Activated CD4-positive, alpha-beta T cell treated with anti-CD3 and anti-CD28 coated beads, Interleukin-2, Interleukin-6, amounts not matched to agents 100 ng/mL and 50 ng/mL, durations not matched to agents 16 hours and 8 hours (primary cell): ENCODE measurements around the gene DISP2.

Experiments used
- DNase-seq: peaks from one replicate; pipeline ENCODE4 v3.0.0-alpha.2; 2020

The DISP2 gene

DNA sequence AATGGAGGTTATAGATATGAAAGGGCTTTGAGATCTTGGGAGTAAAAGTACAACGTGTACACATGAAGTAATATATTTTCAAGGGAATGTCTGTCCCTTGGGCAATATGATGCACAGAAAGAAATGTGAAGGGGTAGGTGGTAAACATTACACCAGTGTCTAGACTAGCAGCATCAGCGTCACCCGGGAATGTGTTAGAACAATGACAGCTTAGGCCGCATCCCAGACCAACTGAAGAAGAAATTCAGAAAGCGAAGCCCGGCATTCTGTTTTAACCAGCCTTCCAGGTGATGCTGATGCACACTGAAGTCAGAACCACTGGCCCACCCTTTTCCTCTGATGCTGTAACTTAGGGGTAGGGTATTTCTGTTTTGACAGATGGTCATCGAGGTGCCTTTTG is 28.2 kb upstream of the DISP2 start:
- no peak for DNase-seq

DNA sequence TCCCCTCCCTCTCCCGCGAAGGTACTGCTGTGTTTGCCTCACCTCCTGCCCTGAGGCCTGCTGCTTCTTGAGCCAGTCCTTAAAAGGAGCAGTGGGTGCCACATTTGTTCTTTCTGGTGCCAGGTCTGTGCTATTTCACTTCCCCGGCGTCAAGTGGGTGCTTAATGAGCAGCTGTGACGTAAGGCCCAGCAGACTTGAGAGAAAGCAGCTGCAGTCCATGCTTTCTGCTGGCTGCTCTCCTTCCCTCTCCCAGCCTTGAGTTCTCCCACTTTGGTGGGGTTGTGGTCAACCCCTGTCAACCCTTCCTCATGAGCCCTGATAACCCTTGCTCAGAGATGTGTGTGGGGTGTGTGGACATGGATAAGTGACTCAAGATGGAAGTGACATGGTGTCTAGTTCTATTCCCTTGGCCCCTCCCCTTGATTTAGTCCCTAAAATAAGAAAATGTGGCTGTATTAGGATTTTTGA is 27.6 kb upstream of the DISP2 start:
- DNase-seq = no peak

DNA sequence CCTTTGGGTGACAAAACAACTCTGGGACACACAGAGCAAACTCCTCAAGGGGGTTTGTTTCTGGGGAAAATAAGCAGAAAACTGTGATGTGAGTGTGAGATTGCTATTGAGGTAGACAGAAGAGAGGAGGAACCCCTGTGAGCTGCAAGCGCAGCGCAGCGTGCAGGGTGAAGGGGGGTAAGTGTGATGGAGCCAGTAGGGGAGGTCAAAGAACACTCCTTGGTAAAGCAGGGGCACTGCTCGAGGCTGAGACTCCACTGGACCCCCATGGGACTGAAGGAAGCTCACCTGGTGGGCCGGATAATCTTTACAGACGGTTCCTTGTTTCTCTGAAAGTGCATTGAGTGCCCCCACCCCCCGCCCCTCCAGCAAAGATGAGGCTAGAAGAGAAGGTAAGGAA is 27.0 kb upstream of the DISP2 start:
- no peak for DNase-seq

DNA sequence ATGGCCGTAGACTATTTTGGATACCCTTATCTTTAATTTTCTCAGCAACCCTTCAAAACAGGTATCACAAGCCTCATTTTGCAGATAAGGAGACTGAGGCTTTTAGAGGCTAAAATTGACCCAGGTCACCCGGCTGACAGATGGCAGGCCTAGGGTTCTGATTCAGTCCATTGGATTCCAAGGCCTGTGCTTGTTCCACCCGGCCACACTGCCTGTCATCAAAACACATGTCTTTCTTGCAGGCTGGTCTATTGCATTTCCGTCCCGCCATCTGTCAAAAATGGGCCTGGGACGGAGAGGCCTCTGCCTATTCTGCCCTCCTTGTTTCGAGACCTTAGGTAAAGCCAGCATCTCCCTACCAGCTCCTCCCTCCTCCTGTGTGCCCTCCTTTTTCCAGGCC is 26.4 kb upstream of the DISP2 start:
- no peak for DNase-seq

DNA sequence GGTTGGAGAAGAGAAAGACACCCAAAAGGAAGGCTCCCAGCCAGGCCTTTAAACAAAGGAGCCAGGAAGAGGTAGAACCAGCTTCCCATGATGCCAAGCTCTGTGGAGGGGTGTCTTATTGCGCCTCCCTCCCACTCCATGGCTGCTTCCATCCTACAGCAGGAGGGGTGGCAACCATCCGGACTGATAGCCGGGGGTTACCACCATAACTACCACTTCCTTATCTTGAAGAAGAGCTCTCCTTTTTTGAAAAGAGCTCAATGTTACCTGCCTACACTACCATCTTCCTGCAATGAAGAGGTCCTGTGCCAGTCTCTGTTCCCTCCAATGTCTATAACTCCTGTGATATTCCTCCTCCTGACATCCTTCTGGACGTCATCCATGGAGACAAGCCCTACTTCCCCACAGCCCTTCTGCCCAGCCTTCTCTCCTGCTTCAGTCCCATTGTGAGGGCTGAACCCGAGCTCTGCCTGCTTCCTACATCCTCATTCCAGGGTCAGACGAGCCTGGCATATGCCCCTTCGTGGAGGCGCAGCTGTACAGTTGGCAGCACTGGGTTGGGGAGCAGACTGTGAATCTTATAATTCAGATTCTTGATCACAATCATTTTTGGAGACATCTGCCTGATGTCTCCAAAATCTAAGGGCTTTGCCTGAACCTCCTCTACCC is 25.8 kb upstream of the DISP2 start:
- no peak for DNase-seq

DNA sequence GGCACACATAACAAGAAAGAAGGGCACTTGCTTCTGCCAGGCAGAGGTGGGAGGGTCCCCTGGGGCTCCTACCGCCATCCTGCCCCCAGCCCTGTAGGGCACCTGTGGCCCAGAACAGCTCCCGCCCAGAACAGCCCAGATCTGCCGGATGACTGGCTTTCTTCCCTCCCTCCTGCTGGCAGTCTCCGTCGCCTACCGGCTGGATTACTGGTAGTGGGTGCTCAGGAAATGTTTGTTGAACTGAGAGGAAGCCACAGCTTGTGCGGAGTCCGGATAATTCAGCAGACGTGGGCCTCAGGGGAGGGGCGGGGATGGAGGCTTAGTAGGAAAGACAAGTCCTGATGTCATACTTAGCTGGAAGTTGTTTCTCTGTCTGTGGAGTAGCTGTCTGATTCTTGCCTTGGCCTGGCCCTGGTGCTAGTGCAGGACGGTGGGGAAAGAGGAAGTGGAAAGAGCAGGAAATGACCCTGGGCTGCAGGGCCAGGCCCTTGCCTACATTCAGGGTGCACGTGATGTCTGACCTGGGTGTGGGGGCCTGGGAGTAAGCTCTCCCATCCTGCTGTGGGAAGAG is 24.0 kb upstream of the DISP2 start:
- no peak for DNase-seq

DNA sequence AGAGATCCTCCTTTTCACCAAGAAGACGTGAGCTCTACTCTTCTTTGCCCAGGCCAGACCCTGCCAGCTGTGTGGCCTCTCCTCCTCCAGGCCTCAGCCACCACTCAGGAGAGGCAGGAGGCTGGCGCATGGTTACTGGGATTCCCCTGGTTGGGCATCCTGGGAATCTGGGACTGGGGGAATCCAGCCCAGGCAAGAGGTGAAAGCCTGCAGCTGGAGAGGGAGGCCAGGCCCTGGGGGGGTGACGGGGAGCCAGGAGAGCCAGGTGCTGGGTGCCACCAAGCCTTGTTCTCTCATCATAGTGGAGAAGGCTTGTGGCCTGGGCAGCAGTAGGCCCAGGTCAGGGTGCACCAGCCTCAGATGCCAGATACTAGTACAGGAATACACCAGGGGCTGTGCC is 23.5 kb upstream of the DISP2 start:
- no peak for DNase-seq

DNA sequence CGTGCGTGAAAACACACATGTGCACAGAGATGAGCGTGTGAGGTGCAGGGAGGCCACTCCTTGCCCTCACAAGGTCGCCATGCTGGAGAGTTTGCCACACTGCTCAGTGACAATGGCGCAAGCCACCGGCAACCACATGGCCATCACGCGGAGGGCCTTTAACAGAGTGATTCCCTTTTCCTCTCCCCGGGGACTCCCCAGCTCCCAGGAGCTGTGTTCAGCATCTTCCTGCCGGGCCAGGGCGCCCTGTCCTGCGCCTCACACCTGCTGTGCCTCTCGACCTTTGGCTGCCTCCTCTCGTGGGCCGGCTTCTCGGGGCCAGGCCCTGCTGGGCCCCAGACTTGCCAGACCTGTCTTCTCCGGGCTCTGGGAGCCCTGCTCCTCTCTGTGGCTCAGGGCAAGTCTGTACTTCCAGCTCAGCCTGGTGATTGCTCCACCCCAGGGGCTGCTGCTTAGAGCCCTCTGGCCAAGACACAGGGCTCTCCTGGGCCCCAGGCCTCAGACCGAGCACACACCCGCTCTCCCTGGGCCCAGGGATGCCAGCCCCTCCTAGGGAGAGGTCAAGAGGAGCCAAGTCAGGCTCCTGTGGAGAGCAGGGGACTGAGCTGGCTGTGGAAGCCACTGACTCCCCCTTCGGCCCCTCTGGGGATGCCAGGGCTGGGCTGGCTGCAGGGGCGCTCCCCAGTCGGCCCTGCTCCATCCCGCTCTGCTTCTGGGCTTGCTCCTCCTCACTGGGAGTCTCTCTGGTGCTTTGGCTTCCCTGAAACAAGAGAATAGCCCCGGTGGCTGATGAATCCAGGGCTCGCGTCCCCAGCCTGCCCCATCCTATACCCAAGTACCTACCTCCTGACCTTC is 22.9 kb upstream of the DISP2 start:
- no peak for DNase-seq

DNA sequence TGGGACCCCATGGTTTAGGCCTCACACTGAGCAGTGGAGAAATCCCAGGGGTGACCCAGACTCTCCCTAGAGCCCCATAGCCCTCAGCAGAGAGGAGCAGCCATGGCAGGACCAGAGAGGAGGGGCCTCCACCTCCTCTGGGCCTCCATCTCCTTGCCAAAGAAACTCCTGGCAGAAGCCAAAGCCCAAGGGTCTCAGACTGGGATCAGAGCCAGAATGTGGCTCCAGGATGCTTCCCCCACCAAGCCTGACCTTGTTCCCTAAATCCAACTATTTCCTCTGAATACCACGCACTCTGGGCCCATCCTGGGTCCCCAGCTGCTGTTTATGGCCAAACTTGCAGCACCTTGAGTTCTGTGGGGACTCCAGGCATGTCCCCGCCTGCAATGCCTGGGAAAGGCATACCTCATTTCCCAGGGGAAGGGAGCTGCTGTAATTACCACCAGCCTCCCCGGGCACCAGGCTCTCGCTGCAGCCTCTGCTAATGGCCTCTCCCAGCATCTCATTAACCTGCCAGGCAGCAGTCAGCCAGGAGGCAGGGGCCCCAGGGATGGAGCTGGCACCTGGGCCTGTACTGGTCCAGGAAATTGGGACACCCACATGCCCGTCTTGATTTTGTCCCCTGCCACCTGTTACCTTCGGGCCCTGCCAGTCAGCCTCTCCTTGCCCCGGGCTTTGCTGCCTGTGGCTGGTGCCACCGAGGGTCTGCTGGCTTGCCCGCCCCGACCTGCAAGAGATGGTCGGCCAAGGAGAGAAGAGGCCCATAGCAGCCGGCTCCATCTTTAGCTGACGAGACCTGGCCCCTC is 21.9 kb upstream of the DISP2 start:
- no peak for DNase-seq

DNA sequence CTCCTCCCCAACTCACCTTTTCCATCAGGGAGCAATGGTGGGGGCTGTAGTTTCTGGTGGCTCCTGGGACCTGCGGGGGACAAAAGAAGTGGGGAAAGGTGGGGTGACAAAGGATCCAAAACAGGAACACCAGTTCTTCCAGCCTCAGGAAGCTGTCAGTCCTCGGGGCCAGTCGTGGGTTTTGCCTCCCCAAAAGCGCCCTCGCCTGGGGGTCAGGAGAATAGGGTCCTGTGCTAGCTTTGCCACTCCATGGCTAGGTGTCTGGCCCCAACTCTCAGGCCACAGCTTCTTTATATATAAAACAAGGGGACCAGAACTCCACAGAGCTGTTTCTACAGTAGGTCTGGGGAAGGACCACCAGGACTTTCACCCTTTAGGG is 21.3 kb upstream of the DISP2 start:
- no peak for DNase-seq

DNA sequence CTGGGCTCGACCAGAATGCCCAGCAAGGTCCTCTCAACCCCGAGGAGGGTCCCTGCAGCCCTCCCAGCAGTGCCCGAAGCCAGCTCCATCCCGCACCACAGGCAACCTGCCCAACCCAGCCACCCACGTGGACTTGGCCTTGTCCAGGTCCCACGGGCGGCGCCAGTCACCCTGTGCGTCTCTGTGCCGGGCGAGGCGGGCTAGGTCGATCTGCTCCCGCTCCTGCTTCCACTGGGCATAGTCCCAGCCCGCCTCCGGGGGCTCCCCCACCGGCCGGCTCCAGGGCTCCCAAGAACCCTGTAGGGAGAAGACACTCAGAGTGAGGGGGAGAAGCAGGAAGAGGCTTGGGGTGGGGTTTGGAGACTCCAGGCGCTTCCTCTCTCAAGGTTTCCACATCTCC is 20.4 kb upstream of the DISP2 start:
- no peak for DNase-seq

DNA sequence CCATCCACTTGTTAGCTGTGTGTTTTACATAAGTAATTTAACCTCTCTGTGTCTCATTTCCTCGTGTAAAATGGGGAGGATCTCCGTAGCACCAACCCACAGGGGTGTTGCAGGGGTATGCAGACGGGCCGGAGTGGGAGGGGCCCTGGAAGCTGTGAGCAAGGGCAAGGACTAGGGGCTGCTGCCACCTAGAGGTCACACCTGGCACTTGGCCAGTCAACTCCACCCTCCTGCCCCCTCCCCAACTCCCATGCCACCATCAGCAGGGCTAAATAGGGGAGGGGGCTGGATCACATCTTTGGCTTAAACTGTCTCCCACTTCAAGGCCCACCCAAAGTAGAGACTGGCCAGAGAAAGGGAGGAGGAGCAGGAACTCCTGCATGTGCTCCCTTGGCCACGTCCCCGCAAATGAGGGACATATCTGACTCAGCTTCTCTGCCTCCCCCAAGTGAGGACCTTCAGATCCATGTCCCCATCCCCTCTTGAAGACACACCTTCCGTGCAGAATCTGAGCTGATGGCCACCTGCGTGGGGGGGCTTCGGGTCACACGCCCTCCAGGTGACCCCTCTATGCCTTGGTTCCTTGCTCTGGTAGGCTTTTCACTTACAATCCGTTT is 19.9 kb upstream of the DISP2 start:
- DNase-seq = peak; percentile 81

DNA sequence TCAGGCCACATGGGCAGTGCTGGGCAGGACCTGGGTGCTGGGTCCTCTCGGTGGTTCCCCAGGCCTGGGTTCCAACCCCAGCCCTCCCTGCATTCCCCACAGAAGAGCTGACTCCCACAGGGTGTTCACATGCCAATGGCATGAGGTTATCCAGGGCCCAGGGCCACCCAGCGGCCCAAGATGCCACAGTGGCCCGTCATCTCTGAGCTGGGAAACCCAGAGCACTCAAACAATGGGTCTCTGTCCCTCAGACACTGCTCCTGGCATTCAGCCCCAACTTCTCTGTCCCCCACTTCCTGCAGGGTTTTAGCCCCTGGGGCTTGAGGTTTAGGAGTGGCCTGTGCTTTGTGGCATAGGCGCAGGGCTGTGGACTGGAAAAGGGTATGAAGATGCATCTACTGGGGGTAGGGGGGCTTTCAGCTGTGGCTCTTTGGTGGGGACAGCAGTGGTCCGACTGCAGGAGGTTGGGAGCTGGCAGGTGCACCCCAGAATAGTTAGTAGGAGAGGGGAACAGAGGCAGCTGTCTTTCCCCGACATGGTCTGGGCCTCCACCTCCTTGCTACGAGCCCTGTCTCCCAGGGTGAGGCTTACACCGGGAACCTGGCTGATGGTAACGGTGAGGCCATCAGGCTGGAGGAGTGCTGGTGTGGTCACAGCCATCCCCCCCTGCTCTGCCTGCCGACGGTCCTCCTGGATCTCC is 18.9 kb upstream of the DISP2 start:
- no peak for DNase-seq

DNA sequence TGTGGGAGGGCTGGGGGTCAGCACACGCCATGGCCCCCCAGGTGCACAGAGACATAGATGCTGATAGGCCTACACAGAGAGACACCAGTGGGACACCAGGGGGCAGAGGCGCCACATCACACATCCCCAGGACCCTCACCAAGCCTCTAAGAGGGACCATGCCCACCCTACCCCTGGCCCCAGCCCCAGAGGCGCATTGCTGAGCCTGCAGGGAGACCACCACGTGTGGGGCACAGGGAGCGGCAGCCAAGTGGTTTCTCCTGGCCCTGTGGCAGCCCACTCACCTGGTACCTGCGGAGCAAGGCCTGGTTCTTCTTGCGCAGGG is 18.4 kb upstream of the DISP2 start:
- no peak for DNase-seq

DNA sequence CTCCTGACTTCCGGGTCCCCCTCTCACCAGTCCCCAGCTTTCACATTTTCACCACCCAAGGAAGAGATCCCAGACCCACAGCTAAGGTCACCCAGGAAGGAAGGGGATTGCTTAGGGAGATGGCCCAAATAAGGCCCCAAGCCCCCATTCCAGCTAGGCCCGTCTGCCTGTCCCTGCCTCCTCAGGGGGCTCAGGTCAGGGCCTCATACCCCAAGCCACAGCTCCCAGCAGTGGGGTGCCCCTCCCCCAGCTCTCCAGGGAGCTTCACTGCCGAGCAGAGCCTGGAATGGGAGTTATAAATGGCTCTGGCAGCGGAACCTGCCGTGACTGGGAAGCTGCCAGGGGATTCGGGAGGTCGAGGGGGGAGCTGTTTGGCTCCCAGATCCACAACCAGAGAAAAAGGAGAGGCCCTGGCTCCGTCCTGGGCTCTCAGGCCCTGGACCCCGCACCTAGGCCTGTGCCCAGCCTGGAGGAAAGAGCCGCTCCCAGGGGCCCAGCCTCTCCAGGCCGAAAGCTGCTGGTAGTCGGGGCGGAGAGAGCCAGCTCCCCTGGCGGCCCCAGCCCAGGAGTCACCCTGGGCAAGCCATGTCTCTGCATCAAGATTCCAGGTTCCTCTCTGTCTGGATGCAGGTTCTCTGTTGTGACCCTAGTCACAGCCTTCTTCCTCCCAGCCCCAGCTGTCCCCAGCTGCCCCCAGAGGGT is 17.8 kb upstream of the DISP2 start:
- no peak for DNase-seq

DNA sequence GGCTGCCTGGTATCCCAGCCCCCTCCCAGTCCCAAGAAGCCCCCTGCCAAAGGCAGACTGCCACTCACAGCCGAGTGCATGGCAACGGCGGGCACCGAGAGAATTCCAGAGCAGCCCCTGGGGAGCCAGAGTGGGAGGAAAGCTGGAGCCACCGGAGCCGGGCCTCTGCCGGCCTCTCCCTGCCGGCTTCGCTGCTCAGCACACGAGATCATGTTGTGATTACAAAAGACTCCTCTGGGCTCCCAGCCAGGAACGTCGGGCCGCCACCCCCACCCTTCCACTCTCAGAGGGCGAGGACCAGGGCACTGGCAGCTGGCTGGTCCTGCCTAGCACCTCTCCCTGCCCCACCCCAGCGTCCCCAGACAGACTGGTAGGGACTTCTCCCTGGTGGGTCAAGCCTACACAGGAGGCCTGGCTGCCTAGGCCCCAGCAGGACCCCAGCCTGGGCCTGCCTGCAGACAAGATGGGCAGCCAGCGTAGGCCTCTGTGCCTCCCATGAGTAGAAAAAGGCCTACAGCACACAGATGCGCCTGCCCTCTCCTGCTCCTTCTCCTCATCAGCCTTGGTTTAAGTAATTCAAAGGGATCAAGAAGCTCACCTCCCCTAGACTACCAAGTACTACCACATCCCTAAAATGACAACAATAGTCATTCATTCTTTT is 17.1 kb upstream of the DISP2 start, which contains the start of gene CCDC9B:
Gene CCDC9B (minus strand): TSS at position 200 of the 661 bp plus-strand sequence. CDS start 120 bp downstream, at position 80.
- no peak for DNase-seq

DNA sequence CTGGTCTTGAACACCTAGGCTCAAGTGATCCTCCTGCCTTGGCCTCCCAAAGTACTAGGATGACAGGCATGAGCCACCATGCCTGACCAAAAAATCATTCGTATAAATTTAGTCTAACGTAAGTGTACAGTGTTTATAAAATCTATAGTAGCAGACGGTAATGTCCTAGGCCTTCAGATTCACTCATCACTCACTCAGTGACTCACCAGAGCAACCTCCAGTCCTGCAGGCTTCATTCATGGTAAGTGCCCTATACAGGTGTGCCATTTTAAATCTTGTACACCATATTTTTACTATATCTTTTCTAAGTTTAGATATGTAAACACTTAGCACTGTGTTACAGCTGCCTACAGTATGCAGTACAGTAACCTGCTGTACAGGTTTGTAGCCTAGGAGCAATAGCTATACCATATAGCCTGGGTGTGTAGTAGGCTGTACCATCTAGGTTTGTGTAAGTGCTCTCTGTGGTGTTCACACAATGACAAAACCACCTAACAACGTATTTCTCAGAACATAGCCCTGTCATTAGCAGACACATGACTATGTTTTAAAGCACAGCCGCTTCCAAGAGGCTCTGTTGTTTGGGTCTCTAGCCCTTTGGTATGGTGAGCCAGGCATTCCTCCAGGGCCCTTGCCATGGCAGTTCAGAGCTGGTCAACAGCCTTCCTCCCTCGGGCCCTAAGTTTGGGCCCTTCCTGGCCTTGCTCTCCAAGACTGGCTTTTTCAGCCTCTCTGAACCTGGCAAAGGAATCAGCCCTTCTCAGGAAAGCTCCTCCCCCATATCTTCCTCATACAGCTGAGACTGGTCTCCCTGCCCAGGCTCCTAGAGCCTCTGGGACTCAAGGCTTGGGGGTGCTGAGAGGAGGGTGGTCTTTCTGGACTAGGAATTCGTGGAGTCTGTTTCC is 15.4 kb upstream of the DISP2 start:
- no peak for DNase-seq

DNA sequence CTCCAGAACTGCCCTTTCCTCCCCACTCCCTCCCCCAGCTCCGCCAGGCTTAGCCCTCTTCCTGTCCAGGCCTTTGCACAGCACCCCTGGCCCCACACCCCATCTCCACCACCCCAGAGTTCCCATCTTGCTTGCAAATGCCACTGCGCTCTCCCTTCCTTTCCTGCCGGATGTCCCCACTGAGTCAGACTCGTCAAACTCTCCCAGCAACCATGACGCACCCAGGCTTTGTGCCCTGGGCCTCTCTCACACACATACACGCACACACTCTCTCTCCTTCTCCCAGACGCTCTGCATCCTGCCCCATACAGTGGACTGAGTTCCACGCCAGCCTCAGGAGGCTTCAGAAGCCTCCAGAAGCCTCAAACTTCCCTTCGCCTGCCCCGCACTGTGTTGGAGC is 14.5 kb upstream of the DISP2 start:
- no peak for DNase-seq

DNA sequence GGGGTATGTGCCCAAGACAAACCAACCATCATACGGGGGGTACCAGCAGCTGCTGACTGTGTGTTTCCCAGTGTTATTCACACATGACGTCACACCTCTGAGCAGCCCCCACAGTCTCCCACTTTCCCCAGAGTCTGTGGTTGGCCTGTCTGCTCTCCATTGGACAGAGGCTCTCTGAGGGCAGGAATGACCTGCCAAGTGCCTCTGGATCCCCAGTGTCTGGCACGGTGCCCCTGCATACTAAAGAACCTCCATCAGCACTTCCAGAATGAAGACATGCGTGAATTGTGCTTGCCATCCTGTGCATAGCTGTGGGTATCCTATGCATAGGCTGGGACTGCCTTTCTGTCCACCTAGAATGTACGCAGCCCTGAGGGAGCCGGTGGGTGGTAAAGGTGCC is 13.8 kb upstream of the DISP2 start:
- DNase-seq = no peak

DNA sequence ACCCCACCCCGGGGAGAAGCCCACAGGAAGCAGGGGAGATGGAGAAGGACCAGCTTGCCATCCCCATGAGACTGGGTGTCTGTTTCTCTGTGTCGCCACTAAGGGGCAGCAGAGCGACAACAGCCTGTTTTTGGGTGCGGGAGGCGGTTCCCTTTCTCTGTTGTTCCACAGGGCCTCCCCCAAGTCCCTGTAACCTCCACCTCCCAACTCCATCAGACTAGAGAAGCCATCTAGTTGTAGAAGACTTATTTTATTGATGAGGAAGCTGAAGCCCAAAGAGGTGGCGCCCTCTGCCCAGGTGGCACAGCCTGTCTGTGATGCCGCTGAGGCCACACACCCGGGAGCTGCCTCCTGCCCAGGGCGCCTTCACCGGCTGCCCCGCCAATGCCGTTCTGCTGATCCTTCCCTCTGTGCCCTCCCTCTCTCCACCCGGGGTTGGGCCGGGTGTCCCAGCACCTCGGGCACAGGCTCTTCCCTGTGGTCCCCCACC is 13.3 kb upstream of the DISP2 start:
- DNase-seq = peak; percentile 80
